Measurements from ENCODE around the gene MYZAP. TPM values are rescaled to one million over a fixed set of nuclear protein-coding genes. Genes with fewer than 3 reads are reported as not detected.
A peak's percentile ranks its signal among the peaks of the same experiment; 100 is the strongest.

Gene MYZAP
- total and polyA plus RNA-seq, 4 donors = 0.38 to 7.5 (median 2.5) TPM

DNA sequence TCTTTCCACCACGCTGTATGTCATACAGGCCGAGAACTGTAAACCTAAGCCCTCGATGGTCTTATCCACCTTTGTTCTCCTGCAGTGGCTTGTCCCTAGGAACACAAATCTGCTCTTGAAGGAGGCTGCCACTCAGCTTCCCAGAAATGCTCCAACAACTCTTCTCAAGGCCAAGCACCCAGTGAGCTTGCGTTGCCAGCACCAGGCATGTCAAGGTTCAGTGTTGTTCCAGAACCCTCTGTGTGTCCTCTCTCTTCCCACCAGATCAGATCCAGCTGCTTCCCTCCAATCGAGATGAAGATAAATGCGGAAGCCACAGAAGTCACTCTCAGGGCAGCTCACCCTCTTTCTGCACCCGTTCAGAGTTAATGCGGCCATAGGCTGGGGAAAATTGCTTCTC is 11.3 kb upstream of the MYZAP start:
- peaks cover 11% of the 10 kb centered on the region for H3K9me3 ChIP-seq (ENCODE audit: control insufficient read depth, low read length)
- WGBS, 2 donors = 93 to 95% methylated on average over 8 of the region's 8 CpGs
- DNase-seq = no peak

GRCh38 chr15:57580866-57581265 is 10.8 kb upstream of the MYZAP start:
- H3K9me3 ChIP-seq (ENCODE audit: control insufficient read depth, low read length) = peaks cover 11% of the 10 kb centered on the region
- ATAC-seq (ENCODE audit: low FRiP score) (no peak), DNase-seq (no peak)
- no peak overlapping the region for H3K4me3 ChIP-seq (ENCODE audit: low read length in 2 of 2)
- H3K27ac ChIP-seq (ENCODE audit: low read depth in 1 of 2, low read length in 2 of 2) = no peak overlapping the region
- no peaks in the 10 kb centered on the region for H3K27me3 ChIP-seq (ENCODE audit: control insufficient read depth in 1 of 2, insufficient read depth in 2 of 2, low read length in 1 of 2)
- no peaks in the 10 kb centered on the region for H3K36me3 ChIP-seq (ENCODE audit: control insufficient read depth in 1 of 2, insufficient read depth in 2 of 2, low read length in 1 of 2)
- 93% methylated on average over 5 of the region's 5 CpGs for WGBS, 2 donors
- intact Hi-C loops (cut with DNase I) = no loop called here
- H3K4me1 ChIP-seq (ENCODE audit: control insufficient read depth in 1 of 2, insufficient read depth in 2 of 2, low read length in 2 of 2) = no peaks in the 10 kb centered on the region

More for the DNA sequence above, 11.3 kb upstream of the MYZAP start:
- Histone ChIP-seq H3K36me3 (ENCODE audit: control insufficient read depth in 1 of 2, insufficient read depth in 2 of 2, low read length in 1 of 2) (no peaks in the 10 kb centered on the region), H3K4me3 (ENCODE audit: low read length in 2 of 2) (no peak overlapping the region), H3K27me3 (ENCODE audit: control insufficient read depth in 1 of 2, insufficient read depth in 2 of 2, low read length in 1 of 2) (no peaks in the 10 kb centered on the region), H3K4me1 (ENCODE audit: control insufficient read depth in 1 of 2, insufficient read depth in 2 of 2, low read length in 2 of 2) (no peaks in the 10 kb centered on the region), H3K27ac (ENCODE audit: low read depth in 1 of 2, low read length in 2 of 2) (no peak overlapping the region)
- intact Hi-C loops (cut with DNase I) = no loop called here
- no peak for ATAC-seq (ENCODE audit: low FRiP score)

DNA sequence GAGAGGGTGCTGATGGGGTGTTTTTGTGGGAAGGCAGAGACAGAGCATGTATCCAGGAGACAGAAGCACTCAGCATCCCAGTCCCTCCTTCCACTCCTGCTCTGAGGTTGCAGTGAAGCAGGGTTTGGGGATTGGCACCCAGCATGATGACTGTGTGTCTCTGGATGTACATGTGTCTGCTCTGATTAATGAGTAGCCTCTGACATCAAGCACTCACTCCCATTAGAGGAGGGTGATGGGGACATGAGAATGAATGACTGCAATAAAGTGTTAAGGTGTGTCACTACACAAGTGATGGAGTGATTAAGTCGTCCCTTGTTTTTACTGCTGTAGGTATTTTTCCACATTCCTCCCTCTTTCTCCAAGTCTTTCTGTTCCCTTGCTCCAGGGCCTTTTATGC is 9.6 kb upstream of the MYZAP start:
- Histone ChIP-seq H3K27me3 (ENCODE audit: control insufficient read depth in 1 of 2, insufficient read depth in 2 of 2, low read length in 1 of 2) (no peaks in the 10 kb centered on the region), H3K4me3 (ENCODE audit: low read length in 2 of 2) (no peak overlapping the region), H3K36me3 (ENCODE audit: control insufficient read depth in 1 of 2, insufficient read depth in 2 of 2, low read length in 1 of 2) (no peaks in the 10 kb centered on the region), H3K27ac (ENCODE audit: low read depth in 1 of 2, low read length in 2 of 2) (no peak overlapping the region), H3K4me1 (ENCODE audit: control insufficient read depth in 1 of 2, insufficient read depth in 2 of 2, low read length in 2 of 2) (no peaks in the 10 kb centered on the region), H3K9me3 (ENCODE audit: control insufficient read depth, low read length) (peaks cover 11% of the 10 kb centered on the region)
- intact Hi-C loops (cut with DNase I) = no loop called here
- ATAC-seq (ENCODE audit: low FRiP score) = no peak
- DNase-seq = no peak
- WGBS, 2 donors = 90 to 94% methylated on average over 1 of the region's 1 CpG

DNA sequence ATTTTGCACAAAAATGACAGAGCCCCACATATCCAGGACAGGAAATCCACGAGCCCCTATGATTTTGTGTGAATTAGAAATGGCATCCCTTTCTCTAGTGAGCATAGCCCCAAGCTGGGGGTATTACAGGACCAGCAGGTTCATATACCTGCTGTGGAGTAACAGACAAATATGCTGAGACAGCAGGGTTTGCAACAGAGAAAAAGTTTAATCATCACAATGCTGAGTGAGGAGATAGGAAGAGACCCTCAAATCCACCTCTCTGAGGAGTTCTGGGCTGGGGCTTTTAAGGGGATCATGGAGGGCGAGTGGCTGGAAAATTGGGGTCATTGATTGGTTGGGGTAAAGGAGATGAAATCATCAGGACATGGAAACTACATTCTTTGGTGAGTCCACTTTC is 8.4 kb upstream of the MYZAP start:
- Histone ChIP-seq H3K36me3 (ENCODE audit: control insufficient read depth in 1 of 2, insufficient read depth in 2 of 2, low read length in 1 of 2) (no peaks in the 10 kb centered on the region), H3K4me3 (ENCODE audit: low read length in 2 of 2) (no peak overlapping the region), H3K4me1 (ENCODE audit: control insufficient read depth in 1 of 2, insufficient read depth in 2 of 2, low read length in 2 of 2) (no peaks in the 10 kb centered on the region), H3K27me3 (ENCODE audit: control insufficient read depth in 1 of 2, insufficient read depth in 2 of 2, low read length in 1 of 2) (no peaks in the 10 kb centered on the region), H3K9me3 (ENCODE audit: control insufficient read depth, low read length) (peaks cover 11% of the 10 kb centered on the region), H3K27ac (ENCODE audit: low read depth in 1 of 2, low read length in 2 of 2) (no peak overlapping the region)
- WGBS, 2 donors = 94 to 96% methylated on average over 2 of the region's 2 CpGs
- intact Hi-C loops (cut with DNase I) = no loop called here
- DNase-seq (no peak), ATAC-seq (ENCODE audit: low FRiP score) (no peak)

DNA sequence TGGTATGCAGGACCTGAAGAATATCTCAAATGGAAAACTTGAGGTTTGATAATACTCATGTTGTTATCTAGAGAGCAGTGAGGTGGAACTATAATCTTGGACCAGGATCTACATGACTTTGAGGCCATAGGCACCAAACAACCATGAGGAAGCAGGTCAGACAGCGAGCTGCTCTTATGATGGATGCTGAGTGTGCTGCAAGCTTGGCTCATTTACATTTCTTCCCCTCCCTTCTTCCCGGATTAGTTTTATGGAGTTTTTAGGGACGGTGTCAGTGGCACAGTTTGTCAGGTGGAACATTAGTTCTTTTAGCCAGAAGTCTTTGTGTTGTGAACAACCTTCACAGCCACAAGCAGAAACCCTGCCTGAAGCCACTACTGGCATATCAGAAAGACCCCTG is 8.0 kb upstream of the MYZAP start:
- no peak for ATAC-seq (ENCODE audit: low FRiP score)

GRCh38 chr15:57586661-57587424 is 4.9 kb upstream of the MYZAP start:
- no peak for ATAC-seq (ENCODE audit: low FRiP score)
- H3K4me1 ChIP-seq (ENCODE audit: control insufficient read depth in 1 of 2, insufficient read depth in 2 of 2, low read length in 2 of 2) = no peaks in the 10 kb centered on the region
- H3K4me3 ChIP-seq (ENCODE audit: low read length in 2 of 2) = no peak overlapping the region
- 76 to 79% methylated on average over 6 of the region's 6 CpGs for WGBS, 2 donors
- H3K9me3 ChIP-seq (ENCODE audit: control insufficient read depth, low read length) = peaks cover 10% of the 10 kb centered on the region
- no peak for DNase-seq
- intact Hi-C loops (cut with DNase I) = no loop called here
- no peak overlapping the region for H3K27ac ChIP-seq (ENCODE audit: low read depth in 1 of 2, low read length in 2 of 2)
- no peaks in the 10 kb centered on the region for H3K27me3 ChIP-seq (ENCODE audit: control insufficient read depth in 1 of 2, insufficient read depth in 2 of 2, low read length in 1 of 2)
- no peaks in the 10 kb centered on the region for H3K36me3 ChIP-seq (ENCODE audit: control insufficient read depth in 1 of 2, insufficient read depth in 2 of 2, low read length in 1 of 2)

More for the DNA sequence above, 8.0 kb upstream of the MYZAP start:
- H3K4me1 ChIP-seq (ENCODE audit: control insufficient read depth in 1 of 2, insufficient read depth in 2 of 2, low read length in 2 of 2) = no peaks in the 10 kb centered on the region
- WGBS, 2 donors = 87 to 92% methylated on average over 3 of the region's 3 CpGs
- H3K4me3 ChIP-seq (ENCODE audit: low read length in 2 of 2) = no peak overlapping the region
- intact Hi-C loops (cut with DNase I) = no loop called here
- no peaks in the 10 kb centered on the region for H3K27me3 ChIP-seq (ENCODE audit: control insufficient read depth in 1 of 2, insufficient read depth in 2 of 2, low read length in 1 of 2)
- DNase-seq = no peak
- H3K9me3 ChIP-seq (ENCODE audit: control insufficient read depth, low read length) = peaks cover 11% of the 10 kb centered on the region
- no peak overlapping the region for H3K27ac ChIP-seq (ENCODE audit: low read depth in 1 of 2, low read length in 2 of 2)
- no peaks in the 10 kb centered on the region for H3K36me3 ChIP-seq (ENCODE audit: control insufficient read depth in 1 of 2, insufficient read depth in 2 of 2, low read length in 1 of 2)

GRCh38 chr15:57589281-57589680 is 2.4 kb upstream of the MYZAP start:
- ATAC-seq (ENCODE audit: low FRiP score) (peak; percentile 39), DNase-seq (no peak)
- H3K4me3 ChIP-seq (ENCODE audit: low read length in 2 of 2) = no peak overlapping the region
- H3K27me3 ChIP-seq (ENCODE audit: control insufficient read depth in 1 of 2, insufficient read depth in 2 of 2, low read length in 1 of 2) = no peaks in the 10 kb centered on the region
- intact Hi-C loops (cut with DNase I) = no loop called here
- no peaks in the 10 kb centered on the region for H3K36me3 ChIP-seq (ENCODE audit: control insufficient read depth in 1 of 2, insufficient read depth in 2 of 2, low read length in 1 of 2)
- no peaks in the 10 kb centered on the region for H3K9me3 ChIP-seq (ENCODE audit: control insufficient read depth, low read length)
- H3K4me1 ChIP-seq (ENCODE audit: control insufficient read depth in 1 of 2, insufficient read depth in 2 of 2, low read length in 2 of 2) = no peaks in the 10 kb centered on the region
- 39 to 60% methylated on average over 1 of the region's 1 CpG for WGBS, 2 donors
- H3K27ac ChIP-seq (ENCODE audit: low read depth in 1 of 2, low read length in 2 of 2) = no peak overlapping the region

GRCh38 chr15:57589754-57590153 is 1.9 kb upstream of the MYZAP start:
- DNase-seq (peak in 1 of 2 donors; percentile 60), ATAC-seq (ENCODE audit: low FRiP score) (peak; percentile 27)
- Histone ChIP-seq H3K36me3 (ENCODE audit: control insufficient read depth in 1 of 2, insufficient read depth in 2 of 2, low read length in 1 of 2) (no peaks in the 10 kb centered on the region), H3K9me3 (ENCODE audit: control insufficient read depth, low read length) (no peaks in the 10 kb centered on the region), H3K27ac (ENCODE audit: low read depth in 1 of 2, low read length in 2 of 2) (no peak overlapping the region), H3K4me1 (ENCODE audit: control insufficient read depth in 1 of 2, insufficient read depth in 2 of 2, low read length in 2 of 2) (no peaks in the 10 kb centered on the region), H3K4me3 (ENCODE audit: low read length in 2 of 2) (no peak overlapping the region), H3K27me3 (ENCODE audit: control insufficient read depth in 1 of 2, insufficient read depth in 2 of 2, low read length in 1 of 2) (no peaks in the 10 kb centered on the region)
- intact Hi-C loops (cut with DNase I) = no loop called here
- 6% methylated on average over 2 of the region's 2 CpGs for WGBS, 2 donors

- DNase-seq = no peak
- Histone ChIP-seq H3K4me3 (ENCODE audit: low read length in 2 of 2) (peak overlapping the region; percentile 42 to 53), H3K27me3 (ENCODE audit: control insufficient read depth in 1 of 2, insufficient read depth in 2 of 2, low read length in 1 of 2) (no peaks in the 10 kb centered on the region), H3K27ac (ENCODE audit: low read depth in 1 of 2, low read length in 2 of 2) (no peak overlapping the region), H3K4me1 (ENCODE audit: control insufficient read depth in 1 of 2, insufficient read depth in 2 of 2, low read length in 2 of 2) (no peaks in the 10 kb centered on the region), H3K9me3 (ENCODE audit: control insufficient read depth, low read length) (no peaks in the 10 kb centered on the region), H3K36me3 (ENCODE audit: control insufficient read depth in 1 of 2, insufficient read depth in 2 of 2, low read length in 1 of 2) (no peaks in the 10 kb centered on the region)
- ATAC-seq (ENCODE audit: low FRiP score) = no peak
- 32 to 41% methylated on average over 14 to 18 of the region's 18 CpGs for WGBS, 2 donors
- intact Hi-C loops (cut with DNase I) = no loop called here
Observed at GRCh38 chr15:57591237-57591821, 375 bp upstream of the MYZAP start.

Measured in aorta (tissue), 5 donors.